GM12878 (cell line): Measurements from ENCODE around the gene LSM14A. TPM values are rescaled to one million over a fixed set of nuclear protein-coding genes. Genes with fewer than 3 reads are reported as not detected.

Source experiments
- ATAC-seq: fragments of 200-7000 bp; cut with Tn5 transposase; 3 replicates; pipeline ENCODE4 v1.9.1; 2020; ENCODE audit warnings: mild to moderate bottlenecking, moderate library complexity
- BruUV-seq: library from RNA; stranded (reverse); fragments of 400-500 nt; replicated peaks from 2 replicates; lab custom pipeline; 2021; lab: Mats Ljungman, UMichigan
- CTCF ChIA-PET: fragments of 300-600 bp; sonication (Branson Sonifier 250); formaldehyde crosslinking; extraction: SDS; loops from one replicate; lab custom pipeline; 2021; ENCODE audit warnings: inconsistent platforms; lab: Yijun Ruan, JAX
- POLR2A ChIA-PET: fragments of 350-600 bp; formaldehyde crosslinking; extraction: SDS; loops from one replicate; lab custom pipeline; 2021; ENCODE audit warnings: inconsistent platforms; lab: Charles Lee
- RAD21 ChIA-PET: fragments of 300-600 bp; sonication (Branson Sonifier 250); formaldehyde crosslinking; loops from one replicate; lab custom pipeline; 2023; ENCODE audit warnings: antibody characterized with exemption; ENCODE audit not compliant: unreplicated experiment; lab: Charles Lee
- SMC1A ChIA-PET: fragments of 300-600 bp; sonication (Branson Sonifier 250); formaldehyde crosslinking; loops from one replicate; lab custom pipeline; 2023; ENCODE audit not compliant: unreplicated experiment, uncharacterized antibody; lab: Charles Lee
- DNase-seq: peaks from one replicate; pipeline ENCODE4 v3.0.0-alpha.2; 2011; ENCODE audit warnings: low read depth, low spot score
- FAIRE-seq: peaks from 3 replicates; lab custom pipeline; 2011; peaks lifted over from hg19 to GRCh38; lab: Jason Lieb, UNC
- H2AFZ ChIP-seq: 2 replicates; pipeline ENCODE4 v1.6.0; 2011; ENCODE audit warnings: low read depth, low read length, control low read depth; ENCODE audit not compliant: control insufficient read depth
- H3K27ac ChIP-seq: 2 replicates; pipeline ENCODE4 v1.5.1; 2011; ENCODE audit warnings: control low read depth; ENCODE audit not compliant: control insufficient read depth, insufficient read depth
- H3K27me3 ChIP-seq, 2 experiments: replicated peaks in 1 of 2; 2 replicates each; pipeline versions ENCODE4 v1.6.0 to v1.6.1; 2011; ENCODE audit warnings: low read length in 1 of 2; ENCODE audit not compliant: control insufficient read depth in 2 of 2, insufficient read depth in 2 of 2
- H3K36me3 ChIP-seq, 2 experiments: 2 replicates each; pipeline ENCODE4 v1.5.1; 2011; ENCODE audit warnings: low read length in 1 of 2; ENCODE audit not compliant: control insufficient read depth in 2 of 2, insufficient read depth in 2 of 2
- H3K4me1 ChIP-seq: 2 replicates; pipeline ENCODE4 v1.6.1; 2011; ENCODE audit warnings: mild to moderate bottlenecking, low read length, moderate library complexity, mixed read lengths; ENCODE audit not compliant: control insufficient read depth, insufficient read depth
- H3K4me2 ChIP-seq: 2 replicates; pipeline ENCODE4 v1.6.0; 2011; ENCODE audit warnings: control low read depth; ENCODE audit not compliant: control insufficient read depth, insufficient read depth
- H3K4me3 ChIP-seq: fragments of 200-600 bp; sonication (generic); 2 replicates; pipeline ENCODE4 v1.5.1; 2016
- H3K79me2 ChIP-seq: 2 replicates; pipeline ENCODE4 v1.6.0; 2011; ENCODE audit warnings: low read length; ENCODE audit not compliant: control insufficient read depth, insufficient read depth
- H3K9ac ChIP-seq: 2 replicates; pipeline ENCODE4 v1.8.0; 2011; ENCODE audit warnings: low read length, control low read depth, mixed read lengths; ENCODE audit not compliant: control insufficient read depth, insufficient read depth
- H3K9me3 ChIP-seq: replicated peaks from 3 replicates; pipeline ENCODE4 v1.5.1; 2011; ENCODE audit warnings: mild to moderate bottlenecking, low read length; ENCODE audit not compliant: control insufficient read depth, insufficient read depth
- H4K20me1 ChIP-seq: 2 replicates; pipeline ENCODE4 v1.6.0; 2011; ENCODE audit not compliant: control insufficient read depth, insufficient read depth
- CHD1 ChIP-seq: IDR thresholded peaks from 2 replicates; pipeline ENCODE4 v1.6.1; 2012; ENCODE audit warnings: low read depth, low read length, improper control_type of control experiment
- CHD4 ChIP-seq: fragments of 200-600 bp; sonication (generic); IDR thresholded peaks from 2 replicates; pipeline ENCODE4 v1.6.1; 2016; ENCODE audit warnings: mild to moderate bottlenecking
- EGR1 ChIP-seq, 2 experiments: IDR thresholded peaks; 1 replicate in 1 of 2; 2 replicates in 1 of 2; pipeline ENCODE4 v1.6.1; 2011 to 2012; ENCODE audit warnings: low read depth in 2 of 2, low read length in 2 of 2, borderline replicate concordance in 1 of 2, mild to moderate bottlenecking in 1 of 2, moderate library complexity in 1 of 2
- HCFC1 ChIP-seq: fragments of 150-350 bp; IDR thresholded peaks from 2 replicates; pipeline ENCODE4 v1.6.1; 2014; ENCODE audit warnings: low read length
- HDAC6 ChIP-seq: fragments of 200-600 bp; sonication (generic); IDR thresholded peaks from one replicate; pipeline ENCODE4 v1.8.0; 2017; ENCODE audit warnings: antibody characterized with exemption; ENCODE audit not compliant: unreplicated experiment
- IRF4 ChIP-seq: IDR thresholded peaks from 2 replicates; pipeline ENCODE4 v1.6.1; 2011; ENCODE audit warnings: low read depth, low read length
- PML ChIP-seq: IDR thresholded peaks from 2 replicates; pipeline ENCODE4 v1.6.1; 2012; ENCODE audit warnings: low read length, inconsistent platforms
- SMC3 ChIP-seq: IDR thresholded peaks from 2 replicates; pipeline ENCODE4 v1.6.1; 2011; ENCODE audit warnings: low read length, improper control_type of control experiment, borderline replicate concordance
- SREBF2 ChIP-seq: IDR thresholded peaks from 2 replicates; pipeline ENCODE4 v1.6.1; 2012; ENCODE audit warnings: mild to moderate bottlenecking, low read length
- TAF1 ChIP-seq: IDR thresholded peaks from 2 replicates; pipeline ENCODE4 v1.6.1; 2011; ENCODE audit warnings: mild to moderate bottlenecking, low read depth, low read length, borderline replicate concordance
- TBL1XR1 ChIP-seq: IDR thresholded peaks from 2 replicates; pipeline ENCODE4 v1.6.1; 2012; ENCODE audit warnings: low read depth, low read length, improper control_type of control experiment
- ZNF384 ChIP-seq: IDR thresholded peaks from 2 replicates; pipeline ENCODE4 v1.6.1; 2012; ENCODE audit warnings: low read depth, mild to moderate bottlenecking, low read length, improper control_type of control experiment, borderline replicate concordance
- whole genome bisulfite sequencing: methylation state at CpG from one replicate; pipeline ENCODE4 v1.1.6; 2016; ENCODE audit warnings: low lambda C conversion rate; ENCODE audit not compliant: insufficient replicate concordance, insufficient coverage; ENCODE audit errors: missing lambda C conversion rate; 5-methylcytosine and 5-hydroxymethylcytosine counted together
- in situ Hi-C: fragments of 300-500 bp; cut with MboI; formaldehyde crosslinking; loops from 9 replicates; pipeline ENCODE4 v1.14.3; 2018; ENCODE audit warnings: mixed read lengths
- intact Hi-C: fragments of 100-400 bp; cut with micrococcal nuclease; formaldehyde crosslinking; loops from one replicate; pipeline ENCODE4 v1.14.2; 2022; ENCODE audit not compliant: unreplicated experiment
- polyA plus RNA-seq, 11 experiments: library from polyadenylated mRNA; depleted of rRNA in 4 of 11; unstranded in 6 of 11; stranded (reverse) in 5 of 11; fragments of >200 nt; fragmentation: Nextera tagmentation in 4 of 11; fragmentation: Illumina TruSeq in 1 of 11; extraction: Ambion mirVana in 4 of 11; extraction: Trizol in 1 of 11; gene quantifications; 1 replicate in 1 of 11; 2 replicates in 10 of 11; pipeline versions ENCODE4 v1.2.1 to v1.2.3, GENCODE V29; 2011 to 2016; ENCODE audit warnings: inconsistent platforms in 2 of 11, missing spikeins in 2 of 11, low read depth in 1 of 11
- total RNA-seq, 4 experiments: library from RNA; depleted of rRNA in 3 of 4; stranded (reverse); fragments of >200 nt in 3 of 4; fragmentation: Illumina TruSeq in 1 of 4; extraction: Trizol in 1 of 4; gene quantifications; 2 replicates each; pipeline versions ENCODE4 v1.2.1 to v1.2.3, GENCODE V29; 2013 to 2021
- TF ChIP-seq, protein P1 (sequence below): IDR thresholded peaks from 2 replicates; pipeline ENCODE4 v1.6.1; 2012; ENCODE audit warnings: improper control_type of control experiment, low read depth, low read length; ENCODE audit not compliant: insufficient replicate concordance

Gene LSM14A
- total and polyA plus RNA-seq, 10 of the 15 experiments (the other 5 are each of a cell fraction or from before 2014, with no cell fraction given), result 21.9 to 193 (median 89.4) TPM

- H2AFZ ChIP-seq, result no peak overlapping the region
- intact Hi-C loops (loop anchor here (10.0 kb wide), 1 partner anchor 98 kb away; no protein-coding TSS in a partner anchor), in situ Hi-C loops (no loop called here)
- 55% methylated on average over 8 of the region's 8 CpGs for WGBS
- no peaks in the 10 kb centered on the region for H3K36me3 ChIP-seq
- ATAC-seq (no peak), FAIRE-seq (no peak), DNase-seq (no peak)
- H3K4me3 ChIP-seq, result no peak overlapping the region
- RAD21 ChIA-PET, result no interaction called here
- H3K27me3 ChIP-seq, result no peaks in the 10 kb centered on the region
- SMC1A ChIA-PET, result interaction anchor here (1.9 kb wide), 1 partner anchor 18 kb away, joined by 5 read pairs; no protein-coding TSS in a partner anchor
- no peaks in the 10 kb centered on the region for H3K79me2 ChIP-seq
- no peaks in the 10 kb centered on the region; the same call in 2 of the 3 replicates for H3K9me3 ChIP-seq
- no peak overlapping the region for H3K9ac ChIP-seq
- H4K20me1 ChIP-seq, result no peaks in the 10 kb centered on the region
- BruUV-seq, result no TSS peak
- no peaks in the 10 kb centered on the region for H3K4me1 ChIP-seq
- no peak overlapping the region for H3K27ac ChIP-seq
- POLR2A ChIA-PET, result no interaction called here
- no peak overlapping the region for H3K4me2 ChIP-seq
- CTCF ChIA-PET, result interaction anchor here (1.1 to 1.2 kb wide), 2 partner anchors 17 to 18 kb away, joined by 4 to 5 read pairs; no protein-coding TSS in a partner anchor
- TF ChIP-seq TBL1XR1 (no peak), SREBF2 (no peak)
These were observed 45.3 kb upstream of the LSM14A start for GRCh38 chr19:34126966-34127365.

GRCh38 chr19:34127684-34128189 lies 44.6 kb upstream of the LSM14A start:
- in situ Hi-C loops, result no loop called here
- RAD21 ChIA-PET, result no interaction called here
- TF ChIP-seq EGR1 (IDR thresholded peaks at IDR 0.05; ENCODE audit: borderline replicate concordance in 1 of 2, low read depth in 2 of 2, low read length in 2 of 2) (no peak), CHD4 (no peak), PML (no peak), TAF1 (no peak), HDAC6 (no peak), IRF4 (no peak), SMC3 (no peak), HCFC1 (no peak), ZNF384 (no peak), CHD1 (no peak)
- TF ChIP-seq, protein P1, sequence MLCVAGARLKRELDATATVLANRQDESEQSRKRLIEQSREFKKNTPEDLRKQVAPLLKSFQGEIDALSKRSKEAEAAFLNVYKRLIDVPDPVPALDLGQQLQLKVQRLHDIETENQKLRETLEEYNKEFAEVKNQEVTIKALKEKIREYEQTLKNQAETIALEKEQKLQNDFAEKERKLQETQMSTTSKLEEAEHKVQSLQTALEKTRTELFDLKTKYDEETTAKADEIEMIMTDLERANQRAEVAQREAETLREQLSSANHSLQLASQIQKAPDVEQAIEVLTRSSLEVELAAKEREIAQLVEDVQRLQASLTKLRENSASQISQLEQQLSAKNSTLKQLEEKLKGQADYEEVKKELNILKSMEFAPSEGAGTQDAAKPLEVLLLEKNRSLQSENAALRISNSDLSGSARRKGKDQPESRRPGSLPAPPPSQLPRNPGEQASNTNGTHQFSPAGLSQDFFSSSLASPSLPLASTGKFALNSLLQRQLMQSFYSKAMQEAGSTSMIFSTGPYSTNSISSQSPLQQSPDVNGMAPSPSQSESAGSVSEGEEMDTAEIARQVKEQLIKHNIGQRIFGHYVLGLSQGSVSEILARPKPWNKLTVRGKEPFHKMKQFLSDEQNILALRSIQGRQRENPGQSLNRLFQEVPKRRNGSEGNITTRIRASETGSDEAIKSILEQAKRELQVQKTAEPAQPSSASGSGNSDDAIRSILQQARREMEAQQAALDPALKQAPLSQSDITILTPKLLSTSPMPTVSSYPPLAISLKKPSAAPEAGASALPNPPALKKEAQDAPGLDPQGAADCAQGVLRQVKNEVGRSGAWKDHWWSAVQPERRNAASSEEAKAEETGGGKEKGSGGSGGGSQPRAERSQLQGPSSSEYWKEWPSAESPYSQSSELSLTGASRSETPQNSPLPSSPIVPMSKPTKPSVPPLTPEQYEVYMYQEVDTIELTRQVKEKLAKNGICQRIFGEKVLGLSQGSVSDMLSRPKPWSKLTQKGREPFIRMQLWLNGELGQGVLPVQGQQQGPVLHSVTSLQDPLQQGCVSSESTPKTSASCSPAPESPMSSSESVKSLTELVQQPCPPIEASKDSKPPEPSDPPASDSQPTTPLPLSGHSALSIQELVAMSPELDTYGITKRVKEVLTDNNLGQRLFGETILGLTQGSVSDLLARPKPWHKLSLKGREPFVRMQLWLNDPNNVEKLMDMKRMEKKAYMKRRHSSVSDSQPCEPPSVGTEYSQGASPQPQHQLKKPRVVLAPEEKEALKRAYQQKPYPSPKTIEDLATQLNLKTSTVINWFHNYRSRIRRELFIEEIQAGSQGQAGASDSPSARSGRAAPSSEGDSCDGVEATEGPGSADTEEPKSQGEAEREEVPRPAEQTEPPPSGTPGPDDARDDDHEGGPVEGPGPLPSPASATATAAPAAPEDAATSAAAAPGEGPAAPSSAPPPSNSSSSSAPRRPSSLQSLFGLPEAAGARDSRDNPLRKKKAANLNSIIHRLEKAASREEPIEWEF, result no peak

More at GRCh38 chr19:34127684-34128189, 44.6 kb upstream of the LSM14A start:
- CTCF ChIA-PET, result interaction anchor here (0.7 to 1.2 kb wide), 3 partner anchors 16 to 18 kb away, joined by 3 to 5 read pairs (median 4); no protein-coding TSS in a partner anchor
- no peak overlapping the region for H3K27ac ChIP-seq
- H3K79me2 ChIP-seq, result no peaks in the 10 kb centered on the region
- no peaks in the 10 kb centered on the region for H3K36me3 ChIP-seq
- no peaks in the 10 kb centered on the region; the same call in 2 of the 3 replicates for H3K9me3 ChIP-seq
- BruUV-seq, result no TSS peak
- no peak overlapping the region for H2AFZ ChIP-seq
- SMC1A ChIA-PET, result interaction anchor here (1.9 kb wide), 1 partner anchor 17 kb away, joined by 5 read pairs; no protein-coding TSS in a partner anchor
- no peak overlapping the region for H3K4me3 ChIP-seq
- intact Hi-C loops, result loop anchor here (10.0 kb wide), 1 partner anchor 97 kb away; no protein-coding TSS in a partner anchor
- ATAC-seq (no peak), FAIRE-seq (no peak), DNase-seq (no peak)
- no peak overlapping the region for H3K4me2 ChIP-seq
- no peaks in the 10 kb centered on the region for H3K27me3 ChIP-seq
- no peaks in the 10 kb centered on the region for H4K20me1 ChIP-seq
- no peaks in the 10 kb centered on the region for H3K4me1 ChIP-seq
- POLR2A ChIA-PET, result interaction anchor here (0.6 kb wide), 1 partner anchor 731 kb away, joined by 3 read pairs; no protein-coding TSS in a partner anchor
- 62% methylated on average over 6 of the region's 6 CpGs for WGBS
- no peak overlapping the region for H3K9ac ChIP-seq
